ENCODE measurements around the gene ARHGAP15. TPM values are rescaled to one million over a fixed set of nuclear protein-coding genes. Genes with fewer than 3 reads are reported as not detected.

The ARHGAP15 gene
- total and polyA plus RNA-seq, 10 donors: 55.8 to 219 (median 130) TPM

GRCh38 chr2:143528021-143528420 lies 398.8 kb downstream of the ARHGAP15 start:
- intact Hi-C loops (cut with DNase I; ENCODE audit: low total_unique reads): no loop called here
- Histone ChIP-seq H3K9me3 (no peaks in the 10 kb centered on the region), H3K36me3 (peaks cover 0 to 35% (median 4%) of the 10 kb centered on the region in 6 donors), H3K27me3 (replicated peaks in 1 of 7) (no peaks in the 10 kb centered on the region), H3K4me1 (peaks cover 0 to 49% (median 17%) of the 10 kb centered on the region in 6 donors), H3K4me3 (no peak overlapping the region), H3K27ac (no peak overlapping the region)
- 49 to 98% (median 93%) methylated on average over 1 of the region's 1 CpG for WGBS, 5 donors
- no peak for DNase-seq
- no peak for TF ChIP-seq POLR2AphosphoS5 (IDR thresholded peaks at IDR 0.05)
- no peak for TF ChIP-seq CTCF (IDR thresholded peaks at IDR 0.05 in 8 of 11, conservative IDR thresholded peaks at IDR 0.05 in 3 of 11)
- no peak for TF ChIP-seq POLR2A (IDR thresholded peaks at IDR 0.05)

GRCh38 chr2:143529118-143529720 lies 400.0 kb downstream of the ARHGAP15 start:
- H3K27ac ChIP-seq: no peak overlapping the region
- H3K27me3 ChIP-seq (replicated peaks in 1 of 7): no peaks in the 10 kb centered on the region
- no peak for DNase-seq
- H3K9me3 ChIP-seq: no peaks in the 10 kb centered on the region
- TF ChIP-seq CTCF (IDR thresholded peaks at IDR 0.05 in 8 of 11, conservative IDR thresholded peaks at IDR 0.05 in 3 of 11) (no peak), POLR2A (IDR thresholded peaks at IDR 0.05) (no peak), POLR2AphosphoS5 (IDR thresholded peaks at IDR 0.05) (no peak)
- no peak overlapping the region for H3K4me3 ChIP-seq
- intact Hi-C loops (cut with DNase I; ENCODE audit: low total_unique reads): no loop called here
- H3K4me1 ChIP-seq: peaks cover 0 to 42% (median 14%) of the 10 kb centered on the region in 6 donors
- 97 to 100% (median 100%) methylated on average over 1 of the region's 1 CpG for WGBS, 5 donors
- H3K36me3 ChIP-seq: peaks cover 0 to 44% (median 9%) of the 10 kb centered on the region in 6 donors

DNA sequence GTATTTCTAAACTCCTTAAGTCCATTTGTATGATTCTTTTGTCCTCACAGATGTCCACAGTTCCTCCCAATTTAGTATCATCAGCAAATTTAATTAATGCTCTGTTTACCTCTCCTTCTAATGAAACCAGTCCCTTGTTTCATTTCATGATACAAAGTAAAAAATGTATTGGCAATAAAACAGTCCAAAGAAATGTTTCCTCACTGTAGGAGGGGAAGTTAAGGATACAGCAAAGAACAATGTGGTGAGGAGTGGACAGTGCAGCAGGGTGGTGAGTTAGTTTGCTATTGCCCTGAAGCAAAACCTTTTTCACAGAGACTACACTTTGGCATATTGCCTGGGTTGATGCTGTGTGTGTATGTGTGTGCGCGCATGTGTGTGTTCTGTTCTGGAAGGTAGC lies 401.5 kb downstream of the ARHGAP15 start:
- no peak overlapping the region for H3K27ac ChIP-seq
- TF ChIP-seq POLR2AphosphoS5 (IDR thresholded peaks at IDR 0.05): no peak
- no peak for TF ChIP-seq POLR2A (IDR thresholded peaks at IDR 0.05)
- TF ChIP-seq CTCF (IDR thresholded peaks at IDR 0.05 in 8 of 11, conservative IDR thresholded peaks at IDR 0.05 in 3 of 11): no peak
- intact Hi-C loops (cut with DNase I; ENCODE audit: low total_unique reads): no loop called here
- DNase-seq: no peak
- 60 to 80% (median 75%) methylated on average over 2 of the region's 2 CpGs for WGBS, 5 donors
- H3K27me3 ChIP-seq (replicated peaks in 1 of 7): no peaks in the 10 kb centered on the region
- H3K9me3 ChIP-seq: peaks cover 0 to 2% (median 0%) of the 10 kb centered on the region in 8 donors
- H3K4me3 ChIP-seq: no peak overlapping the region
- peaks cover 0 to 44% (median 13%) of the 10 kb centered on the region in 6 donors for H3K36me3 ChIP-seq
- H3K4me1 ChIP-seq: peaks cover 0 to 27% (median 4%) of the 10 kb centered on the region in 6 donors

DNA sequence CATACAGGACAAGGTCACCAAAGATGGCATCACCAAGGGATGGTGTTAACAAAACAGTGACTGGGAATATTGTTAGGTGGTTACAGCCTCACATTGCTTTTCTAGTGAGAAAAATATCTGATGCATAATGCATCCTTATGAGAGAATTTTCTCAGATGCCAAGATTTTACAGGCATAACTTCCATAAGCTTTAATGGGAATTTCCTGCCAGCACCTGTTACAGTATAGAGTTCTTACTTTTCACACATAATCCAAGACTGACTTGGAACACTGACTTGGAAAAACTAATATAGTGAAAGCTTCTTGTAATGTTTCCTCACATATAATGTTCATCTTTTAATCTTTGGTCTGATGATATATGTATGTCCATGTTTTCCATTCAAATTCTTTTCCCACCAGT lies 402.8 kb downstream of the ARHGAP15 start:
- peaks cover 0 to 50% (median 13%) of the 10 kb centered on the region in 6 donors for H3K36me3 ChIP-seq
- H3K4me1 ChIP-seq: peaks cover 0 to 18% (median 0%) of the 10 kb centered on the region in 6 donors
- no peak overlapping the region for H3K27ac ChIP-seq
- peaks cover 0 to 7% (median 4%) of the 10 kb centered on the region in 8 donors for H3K9me3 ChIP-seq
- no peaks in the 10 kb centered on the region for H3K27me3 ChIP-seq (replicated peaks in 1 of 7)
- DNase-seq: no peak
- no peak overlapping the region for H3K4me3 ChIP-seq
- no peak for TF ChIP-seq POLR2A (IDR thresholded peaks at IDR 0.05)
- no peak for TF ChIP-seq POLR2AphosphoS5 (IDR thresholded peaks at IDR 0.05)
- TF ChIP-seq CTCF (IDR thresholded peaks at IDR 0.05 in 8 of 11, conservative IDR thresholded peaks at IDR 0.05 in 3 of 11): no peak
- intact Hi-C loops (cut with DNase I; ENCODE audit: low total_unique reads): no loop called here

Measured in spleen (tissue), 11 donors.